SHP77 treated with DMSO at 0.1 percent for 48 hours (cell line): Measurements from ENCODE around the gene TASP1.

Experiments
- DNase-seq: peaks from one replicate; lab custom pipeline; 2025; lab: John Stamatoyannopoulos, UW

The TASP1 gene

DNA sequence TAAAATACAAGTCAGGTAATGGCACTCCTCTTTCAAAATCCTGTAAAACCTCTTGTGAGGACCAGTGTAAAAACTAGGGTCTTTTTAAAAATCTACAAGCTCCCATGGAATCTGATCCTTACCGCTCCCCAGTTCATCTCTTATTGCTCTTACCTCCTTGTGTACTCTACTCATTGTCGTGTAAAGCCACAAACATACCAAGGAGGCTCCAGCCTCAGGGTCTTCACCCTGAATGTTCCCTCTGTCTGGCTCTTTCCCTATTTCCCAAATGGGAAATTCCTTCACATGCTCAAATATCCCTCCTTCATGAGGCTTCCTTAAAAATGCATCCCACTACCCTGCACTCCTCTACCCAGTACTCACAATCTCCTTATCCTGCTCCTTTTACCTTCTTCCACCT lies 67.1 kb downstream of the TASP1 start:
- DNase-seq, result no peak

DNA sequence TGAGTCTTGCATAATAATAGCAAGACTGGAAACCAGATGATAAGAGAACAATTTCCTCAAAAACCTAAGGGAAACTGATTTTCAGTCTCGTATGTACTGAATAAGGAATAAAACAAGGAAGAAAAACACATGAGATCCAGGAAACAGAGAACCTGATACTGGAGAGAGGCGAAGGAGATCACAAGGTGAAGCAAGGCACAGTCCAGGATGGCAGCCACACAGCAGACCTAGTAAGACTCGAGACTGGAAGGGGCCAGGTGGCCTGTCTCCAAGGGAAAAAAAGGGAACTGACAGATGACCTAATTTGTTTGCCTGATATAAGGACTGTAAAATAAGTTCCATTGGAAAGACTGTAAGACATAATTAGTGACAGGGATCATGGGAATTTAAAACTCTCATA lies 71.1 kb downstream of the TASP1 start:
- DNase-seq, result no peak

DNA sequence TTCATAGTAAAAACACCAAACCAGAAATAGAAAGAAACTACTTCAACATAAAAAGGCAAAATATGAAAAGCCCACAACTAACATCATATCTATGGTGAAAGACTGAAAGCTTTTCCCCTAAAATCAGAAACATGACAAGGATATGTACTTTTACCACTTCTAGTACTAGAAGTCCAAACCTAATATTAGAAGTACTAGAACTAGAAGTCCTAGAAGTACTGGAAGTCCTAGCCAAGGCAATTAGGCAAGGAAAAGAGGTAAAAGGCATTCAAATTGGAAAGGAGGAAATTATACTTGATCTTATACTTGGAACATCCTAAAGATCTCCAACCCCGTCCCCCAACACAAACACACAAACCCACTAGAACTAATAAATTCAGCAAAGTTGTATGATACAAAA lies 74.9 kb downstream of the TASP1 start:
- no peak for DNase-seq

DNA sequence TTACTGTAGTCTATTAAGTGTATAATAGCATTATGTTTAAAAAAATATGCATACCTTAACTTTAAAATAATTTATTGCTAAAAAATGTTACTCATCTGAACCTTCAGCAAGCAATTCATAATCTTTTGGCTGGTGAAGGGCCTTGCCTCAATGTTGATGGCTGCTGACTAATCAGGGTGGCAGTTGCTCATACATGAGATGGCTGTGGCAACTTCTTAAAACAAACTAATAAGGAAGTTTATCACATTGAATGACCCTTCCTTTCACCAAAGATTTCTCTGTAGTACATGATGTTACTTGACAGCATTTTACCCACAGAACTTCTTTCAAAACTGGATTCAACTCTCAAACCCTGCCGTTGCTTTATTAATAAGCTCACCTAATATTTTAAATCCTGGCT lies 84.0 kb downstream of the TASP1 start:
- DNase-seq, result no peak

DNA sequence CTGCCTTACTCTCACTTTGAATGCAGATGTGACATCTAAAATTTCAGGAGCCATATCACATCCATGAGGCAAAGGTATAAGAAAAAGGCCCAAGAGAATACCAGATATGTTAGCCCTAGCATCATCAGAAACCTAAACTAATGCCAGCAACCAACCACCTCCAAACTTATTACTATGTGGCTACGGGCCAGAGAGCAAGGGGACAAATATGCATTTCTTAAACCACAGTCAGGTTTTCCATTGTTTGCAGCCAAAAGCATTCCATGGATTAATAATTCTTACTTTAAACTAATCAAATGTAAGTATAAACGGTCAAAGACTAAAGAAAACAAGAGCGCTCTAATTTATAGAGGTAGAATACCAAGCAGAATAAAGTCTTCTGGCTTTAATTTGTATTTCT lies 84.7 kb downstream of the TASP1 start:
- no peak for DNase-seq

DNA sequence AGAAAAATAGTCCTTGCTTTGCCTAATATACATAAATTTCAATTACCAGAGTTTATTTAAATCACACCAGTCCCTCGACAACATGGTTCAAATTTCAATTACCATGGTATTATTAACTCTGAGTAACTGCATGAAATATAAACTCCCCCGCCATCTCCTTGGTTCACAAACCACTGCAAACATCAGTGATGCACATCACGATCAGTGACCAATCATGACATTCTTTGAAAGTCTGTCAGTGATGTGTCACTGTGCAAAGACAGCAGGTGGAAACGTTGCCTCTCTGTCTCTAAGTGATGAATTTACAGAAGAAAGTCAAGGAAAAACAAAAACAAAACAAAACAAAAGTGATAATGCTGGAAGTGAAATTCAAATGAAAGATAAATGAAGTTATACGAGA lies 86.7 kb downstream of the TASP1 start:
- no peak for DNase-seq

DNA sequence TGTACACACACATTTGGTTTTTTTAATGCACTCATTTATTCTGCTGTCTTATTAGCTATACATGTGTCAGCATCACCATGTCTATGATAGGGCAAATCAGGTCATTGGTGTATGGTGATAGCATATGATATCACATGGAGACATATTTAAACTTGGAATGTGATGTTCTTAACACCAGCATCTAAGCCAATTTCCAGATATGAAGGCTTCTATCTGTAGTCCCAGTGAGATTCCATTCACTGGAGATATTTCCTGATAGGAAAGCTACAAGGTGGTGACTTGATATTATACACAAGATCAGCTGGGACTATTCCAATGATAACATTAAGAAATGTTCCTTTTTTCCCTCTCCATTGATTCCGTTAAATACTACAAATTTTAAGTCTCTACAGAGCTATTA lies 89.3 kb downstream of the TASP1 start:
- no peak for DNase-seq

DNA sequence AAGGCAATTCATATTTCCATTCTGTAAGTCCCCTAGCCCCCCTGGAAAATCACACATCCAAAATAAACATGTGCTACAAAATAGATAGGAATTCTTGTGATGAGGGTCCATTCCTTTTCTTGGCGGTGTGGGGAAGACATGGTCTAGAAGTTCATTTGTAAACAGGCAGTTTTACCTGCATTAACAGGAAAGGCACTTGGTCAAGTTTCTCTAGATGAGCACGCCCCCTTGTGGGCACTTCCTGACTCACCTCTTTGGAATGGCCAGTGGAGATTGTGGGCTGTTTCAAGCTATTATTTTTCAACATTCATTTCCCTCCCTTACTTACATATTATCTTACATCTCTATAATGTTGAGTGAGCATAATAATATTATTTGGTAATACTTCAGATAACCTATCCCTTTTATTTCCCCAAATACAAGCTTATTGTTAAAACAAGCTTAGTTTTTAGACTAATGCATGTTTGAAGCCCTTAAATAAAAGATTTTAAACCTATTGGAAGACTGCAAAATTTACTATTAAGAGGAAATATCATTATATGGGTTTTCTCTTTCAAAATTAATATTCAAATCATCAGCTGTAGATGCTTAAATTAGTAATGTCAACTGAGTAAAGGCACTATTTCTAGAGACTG lies 92.1 kb downstream of the TASP1 start:
- no peak for DNase-seq

DNA sequence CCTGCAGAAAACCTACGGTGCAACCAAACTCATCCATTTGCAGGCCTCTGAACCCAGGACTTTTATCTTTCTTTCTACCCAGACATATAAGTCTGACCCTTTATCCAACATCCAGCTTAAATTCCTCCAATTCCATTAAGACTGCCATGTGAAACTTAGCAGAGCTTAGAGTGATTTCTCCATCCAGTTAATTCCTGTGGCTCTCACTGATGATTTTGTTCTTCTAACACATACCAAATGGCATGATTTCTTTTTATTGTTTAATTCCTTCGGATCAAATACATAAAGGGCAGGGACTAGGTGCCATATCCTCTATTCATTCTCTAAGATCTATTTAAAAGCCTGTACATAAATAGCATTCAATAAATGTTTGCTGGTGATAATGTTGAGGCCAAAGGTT lies 92.9 kb downstream of the TASP1 start:
- DNase-seq, result no peak

DNA sequence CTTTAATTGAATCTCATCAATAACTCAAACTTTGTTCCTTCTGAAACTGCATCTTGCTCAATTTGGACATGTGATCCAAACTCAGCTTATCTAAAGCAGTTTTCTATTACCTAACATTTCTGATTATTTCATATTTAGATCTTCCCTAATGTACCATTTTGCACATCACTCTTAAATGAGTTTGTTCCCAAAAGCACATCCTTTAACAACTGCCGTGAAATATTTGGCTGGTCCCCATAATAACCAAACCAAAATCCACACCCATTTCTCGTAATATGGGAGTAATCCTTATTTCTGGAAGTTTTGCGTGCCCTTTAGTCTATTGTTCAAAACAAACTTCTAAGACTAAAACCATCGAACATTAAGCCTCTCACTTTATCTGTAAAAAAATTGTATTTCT lies 94.9 kb downstream of the TASP1 start:
- no peak for DNase-seq

DNA sequence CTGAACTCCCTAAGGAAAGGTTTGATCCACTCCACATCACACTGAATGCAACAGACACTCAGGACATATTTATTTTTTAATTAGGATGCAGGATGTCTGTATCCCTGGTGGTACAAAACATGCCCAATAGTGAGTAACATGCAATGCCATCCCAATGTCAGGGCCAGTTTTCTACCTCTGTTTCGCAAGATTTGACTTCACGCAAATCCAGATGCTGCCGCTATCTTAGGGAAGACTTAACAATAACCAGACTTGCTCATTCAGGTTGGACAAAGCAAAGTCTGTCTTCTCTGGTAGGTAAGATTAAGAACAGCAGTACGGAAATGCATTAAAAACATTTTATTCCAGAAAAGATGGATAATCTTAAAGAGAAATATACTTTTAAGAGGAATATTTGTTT lies 103.1 kb downstream of the TASP1 start:
- no peak for DNase-seq

DNA sequence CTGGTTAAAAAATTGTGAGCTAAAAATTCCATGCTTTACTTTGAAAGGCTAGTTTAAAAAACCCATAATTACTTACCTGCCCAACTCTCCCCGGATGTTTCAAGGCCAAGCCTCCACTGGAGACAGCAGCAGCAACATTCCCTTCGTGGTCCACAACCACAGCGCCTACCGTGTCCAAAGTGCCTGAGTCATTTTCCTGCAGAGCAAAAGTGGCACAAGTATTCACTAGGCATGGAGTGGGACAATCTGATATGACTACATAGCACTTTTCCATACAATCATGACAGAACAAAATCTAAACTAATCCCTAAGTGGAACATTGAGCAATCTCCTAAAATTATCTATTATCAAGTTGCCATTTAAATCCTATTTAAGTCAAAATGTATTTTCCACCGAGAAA lies 104.8 kb downstream of the TASP1 start:
- no peak for DNase-seq

DNA sequence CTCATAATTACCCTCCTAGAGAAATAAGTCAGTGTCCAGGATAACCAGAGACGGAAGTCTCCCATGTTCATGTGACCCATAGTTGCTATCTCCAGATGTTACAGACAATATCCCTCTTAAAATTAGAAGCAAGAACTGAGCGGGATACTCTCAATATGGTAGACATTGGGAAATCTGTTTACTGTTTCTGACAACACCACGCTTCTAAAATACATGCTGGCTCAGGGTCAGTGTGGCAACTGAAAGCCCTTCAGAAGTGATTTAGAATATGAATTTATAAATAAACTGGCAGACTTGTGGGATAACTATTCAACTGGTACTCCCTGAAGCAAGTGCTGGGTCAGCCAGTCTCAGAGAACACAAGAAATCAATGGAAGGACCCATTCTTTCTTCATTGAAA lies 108.6 kb downstream of the TASP1 start:
- DNase-seq, result no peak

DNA sequence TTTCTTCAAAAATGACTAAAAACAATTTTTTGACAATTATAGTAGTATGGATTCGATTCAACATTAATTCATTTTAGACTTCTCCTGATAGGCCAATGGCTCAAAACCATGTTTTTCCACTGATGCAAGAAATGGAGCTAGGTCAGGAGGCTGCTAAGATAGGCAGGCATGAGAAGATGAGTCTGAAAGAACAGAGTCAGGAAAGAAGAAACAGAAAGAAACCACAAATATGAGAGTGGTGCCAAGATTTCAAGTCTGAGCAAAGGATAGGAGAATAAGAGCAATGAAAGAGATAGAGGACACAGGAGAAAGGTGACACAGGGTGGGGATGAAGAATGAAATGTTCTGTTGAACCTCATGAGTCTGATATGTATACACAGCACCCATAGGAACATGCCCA lies 112.2 kb downstream of the TASP1 start:
- no peak for DNase-seq

DNA sequence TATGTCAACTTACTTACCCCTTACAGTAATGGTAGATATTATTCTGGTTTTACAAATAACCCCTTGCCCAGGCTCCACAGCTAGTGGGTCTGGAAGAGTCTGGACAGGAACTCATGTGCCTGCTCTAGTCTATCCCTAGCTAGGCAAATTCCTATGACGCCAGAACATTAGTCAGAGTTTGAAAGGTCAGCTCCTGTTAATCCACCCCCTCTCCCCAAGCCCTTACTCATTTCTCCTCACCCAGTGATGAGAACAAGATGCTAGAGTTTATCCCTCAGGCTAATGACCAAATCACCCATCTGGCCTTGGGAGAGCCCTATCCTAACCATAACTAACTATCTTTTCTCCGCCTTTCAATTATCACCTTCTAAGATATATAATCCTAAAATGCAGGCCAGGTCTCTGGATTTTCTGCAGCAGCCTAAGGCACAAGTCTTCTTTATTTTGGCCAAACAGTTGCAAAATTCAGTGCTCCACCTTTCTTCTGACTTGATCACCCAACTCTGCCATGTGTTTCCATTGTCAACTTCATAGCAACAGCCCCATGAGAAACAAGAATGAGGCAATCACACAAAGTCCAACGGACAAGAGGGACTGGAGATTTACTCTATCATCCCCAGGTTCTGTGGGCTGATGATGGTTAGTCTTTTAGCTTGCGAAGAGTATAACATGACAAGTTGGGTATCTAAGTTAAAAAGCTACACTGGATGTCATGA lies 113.3 kb downstream of the TASP1 start:
- DNase-seq, result no peak

DNA sequence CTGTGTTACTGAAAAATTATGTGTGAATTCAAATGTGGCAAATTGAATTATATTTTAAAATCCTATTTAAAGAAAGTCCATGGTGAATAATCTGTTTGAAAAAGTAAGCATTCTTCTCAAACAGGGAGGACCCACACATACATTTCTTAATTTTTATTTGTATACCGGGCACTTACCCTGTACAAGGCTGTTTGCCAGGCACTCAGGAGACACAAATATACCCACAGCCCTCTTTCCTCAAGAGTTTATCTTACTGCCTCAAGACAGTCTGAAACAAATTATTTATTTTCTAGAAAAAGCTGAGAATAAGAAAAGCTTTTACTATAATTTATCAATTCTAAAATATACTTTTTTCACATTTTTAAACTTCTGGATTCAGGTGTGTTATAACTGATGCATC lies 114.4 kb downstream of the TASP1 start:
- DNase-seq, result no peak

DNA sequence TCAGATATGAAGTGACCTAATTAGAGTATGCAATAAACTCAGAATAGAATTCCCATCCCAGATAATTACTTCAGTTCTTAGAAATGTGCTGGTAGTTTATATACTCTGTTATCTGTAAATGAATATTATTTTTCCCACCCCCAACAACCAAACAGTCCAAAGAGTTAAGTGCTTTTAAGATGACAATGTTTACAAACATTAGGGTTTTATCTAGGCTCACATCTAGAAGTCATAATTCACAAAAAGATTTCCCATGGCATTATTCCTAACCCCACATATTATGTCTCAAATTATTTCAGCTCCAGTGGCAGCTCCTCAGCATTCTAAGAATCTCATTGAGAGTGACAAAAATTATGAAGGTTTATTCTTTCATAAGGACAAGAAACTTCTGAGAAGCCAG lies 120.9 kb downstream of the TASP1 start:
- DNase-seq, result no peak

DNA sequence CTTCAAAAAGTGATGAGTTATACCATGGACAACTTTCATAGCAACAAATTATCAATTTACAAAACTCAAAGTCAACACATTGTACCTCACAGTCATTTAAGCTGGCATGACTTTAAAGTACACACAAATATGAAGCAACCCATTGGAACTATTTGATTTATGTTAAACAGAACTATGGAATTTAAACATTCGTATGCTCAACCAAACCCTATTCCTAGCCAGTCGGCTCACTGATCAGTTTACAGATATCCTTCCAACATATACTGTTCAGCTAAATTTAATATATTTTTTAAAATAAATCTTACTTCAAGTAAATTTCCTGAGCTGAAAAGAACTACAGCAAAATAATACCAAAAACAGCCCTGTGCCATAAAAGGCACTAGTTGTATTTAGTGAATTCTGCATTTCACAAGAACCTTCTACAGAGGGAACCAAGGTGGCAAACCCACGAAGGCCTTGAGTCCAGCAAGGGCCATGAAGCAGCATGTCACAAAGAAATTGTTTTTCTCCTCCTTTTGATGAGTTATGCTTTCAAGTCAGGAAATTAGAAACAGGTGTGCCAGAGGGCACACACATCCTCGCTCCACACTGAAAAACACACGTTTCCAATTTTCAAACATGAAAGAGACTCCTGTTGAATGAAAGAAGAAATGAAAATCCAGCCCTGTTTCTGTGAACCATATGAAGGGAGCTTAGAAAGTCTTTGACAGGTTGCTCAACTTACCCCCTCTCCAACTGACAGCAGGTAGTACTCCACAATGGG lies 122.8 kb downstream of the TASP1 start:
- no peak for DNase-seq

DNA sequence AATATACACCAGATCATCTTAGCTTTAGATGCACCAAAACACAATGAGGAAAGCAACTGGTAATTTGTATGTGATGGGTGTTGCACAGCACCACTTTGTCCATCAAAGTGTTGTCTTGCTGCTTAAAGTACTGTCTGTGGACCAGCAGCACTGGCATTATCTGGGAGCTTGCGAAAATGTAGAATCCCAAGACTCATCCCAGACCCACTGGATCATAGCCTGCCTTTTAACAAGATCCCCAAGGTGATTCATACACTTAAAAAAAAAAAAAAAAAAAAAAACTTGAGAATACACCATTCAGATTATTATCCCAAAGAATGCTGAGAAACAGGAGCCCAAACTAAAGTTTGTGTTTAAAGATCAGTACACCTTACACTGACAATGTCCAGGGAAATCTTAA lies 123.4 kb downstream of the TASP1 start:
- DNase-seq, result no peak

DNA sequence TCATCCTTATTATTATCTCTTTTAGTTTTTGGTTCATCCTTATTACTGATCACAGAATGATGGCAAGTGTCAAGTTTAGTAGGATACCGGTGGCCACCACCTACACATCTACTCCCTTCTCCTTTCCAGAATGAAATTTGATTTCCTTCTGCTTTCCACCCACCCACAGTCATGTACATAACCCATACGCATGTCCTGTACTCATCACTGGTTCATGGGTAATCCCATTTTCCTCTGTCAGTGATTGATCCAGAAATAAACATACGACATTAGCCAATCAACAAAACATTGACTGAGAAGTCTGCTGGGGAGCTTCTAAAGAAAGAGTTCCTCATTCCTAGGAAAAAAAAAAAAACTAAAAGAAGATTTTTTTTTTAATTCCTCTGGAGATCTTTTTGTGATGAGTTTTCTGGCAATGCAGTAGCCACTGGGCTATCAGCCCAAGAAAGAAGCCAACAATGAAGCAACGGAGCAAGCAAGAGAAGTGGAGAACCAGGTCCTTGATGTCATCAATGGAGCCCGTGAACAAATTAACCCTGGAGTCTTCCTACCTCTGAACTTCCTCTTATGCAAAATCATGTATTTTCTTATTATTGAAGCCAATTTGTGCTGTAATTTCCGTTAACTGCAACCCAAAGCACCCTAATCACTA lies 127.8 kb downstream of the TASP1 start:
- no peak for DNase-seq

DNA sequence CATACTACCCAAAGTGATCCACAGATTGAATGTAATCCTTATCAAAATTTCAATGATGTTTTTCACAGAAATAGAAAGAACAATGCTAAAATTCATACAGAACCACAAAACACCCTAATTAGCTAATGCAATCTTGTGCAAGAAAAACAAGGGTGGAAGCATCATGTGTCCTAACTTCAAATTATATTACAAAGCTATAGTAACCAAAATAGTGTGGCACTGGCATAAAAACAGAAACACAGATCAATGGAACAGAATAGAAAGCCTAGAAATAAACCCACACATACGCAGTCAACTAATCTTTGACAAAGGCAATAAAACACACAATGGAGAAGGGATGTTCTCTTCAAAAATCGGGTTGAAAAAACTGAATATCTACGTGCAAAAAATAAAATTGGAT lies 131.1 kb downstream of the TASP1 start:
- no peak for DNase-seq

DNA sequence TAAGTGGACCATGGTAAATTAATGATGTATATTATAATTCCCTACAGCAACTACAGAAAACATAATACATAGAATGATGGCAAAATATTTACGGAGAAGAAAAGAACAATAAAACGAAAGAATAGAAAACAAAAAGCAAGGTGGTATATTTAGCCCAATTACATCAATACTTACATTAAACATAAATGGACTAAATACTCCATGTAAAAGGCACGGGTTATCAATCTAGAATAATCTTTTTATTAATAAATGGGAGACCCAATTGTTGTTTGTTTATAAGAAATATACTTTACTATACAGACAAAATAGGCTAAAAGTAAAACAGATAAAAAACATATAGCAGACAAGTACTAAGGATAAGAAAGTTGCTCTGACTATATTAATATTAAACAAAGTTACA lies 137.2 kb downstream of the TASP1 start:
- DNase-seq, result no peak

DNA sequence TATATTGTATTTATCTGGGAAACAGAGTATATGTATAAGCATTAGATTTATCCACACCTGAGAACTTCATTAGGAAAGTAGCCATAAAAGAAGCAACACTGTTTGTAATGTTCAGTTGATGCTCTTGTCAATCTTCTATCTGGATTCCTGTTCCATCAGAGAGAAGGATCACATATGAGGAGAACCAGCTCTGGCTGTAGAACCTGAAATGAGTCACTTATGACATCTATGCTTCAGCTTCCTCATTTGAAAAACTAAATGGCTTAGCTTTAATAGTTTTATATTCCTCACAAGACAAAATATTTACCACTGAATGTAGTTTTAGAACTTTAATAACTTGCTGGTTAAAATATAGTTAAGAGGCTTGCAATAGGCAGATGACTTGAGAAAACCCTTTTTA lies 144.7 kb downstream of the TASP1 start:
- DNase-seq, result no peak
